CD4-positive, alpha-beta T cell treated with Interleukin-17A for 4 hours (primary cell): ENCODE data around the gene DYDC1.
"Not testable (repeated sequence)": the region's sequence is repeated elsewhere in the genome, so short reads cannot be mapped to it uniquely, and the experiment has no call there.

Source experiments
- DNase-seq: peaks from one replicate; pipeline ENCODE4 v3.0.0-alpha.2; 2020; ENCODE audit warnings: mixed read lengths

The DYDC1 gene

GRCh38 chr10:80333983-80334382, 22.6 kb downstream of the DYDC1 start:
- DNase-seq = no peak

DNA sequence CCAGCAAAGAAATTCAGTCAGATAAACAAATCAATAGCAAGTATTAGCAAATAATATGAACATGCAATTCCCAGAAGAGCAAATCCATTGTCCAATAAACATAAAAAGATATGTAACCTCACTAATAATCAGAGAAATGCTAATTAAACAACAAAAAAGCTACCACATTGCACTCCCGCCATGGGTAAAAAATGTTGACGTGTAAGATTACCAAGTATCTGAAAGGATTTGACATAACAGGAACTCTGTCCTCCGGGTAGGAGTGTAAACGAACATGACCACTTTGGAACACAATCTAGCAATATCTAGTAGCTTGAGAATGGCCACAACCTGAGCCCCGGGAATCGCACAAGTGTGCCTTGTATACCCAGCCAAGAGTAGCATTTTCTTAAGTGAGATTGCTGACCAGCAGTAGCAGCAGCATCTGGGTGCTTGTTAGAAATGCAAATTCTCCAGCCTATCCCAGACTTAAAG, 31.6 kb downstream of the DYDC1 start:
- no peak for DNase-seq

GRCh38 chr10:80324086-80324485, 32.5 kb downstream of the DYDC1 start:
- DNase-seq = no peak

GRCh38 chr10:80323311-80323710, 33.2 kb downstream of the DYDC1 start:
- DNase-seq = no peak

- DNase-seq = no peak
These were observed 33.8 kb downstream of the DYDC1 start for GRCh38 chr10:80322711-80323110.

DNA sequence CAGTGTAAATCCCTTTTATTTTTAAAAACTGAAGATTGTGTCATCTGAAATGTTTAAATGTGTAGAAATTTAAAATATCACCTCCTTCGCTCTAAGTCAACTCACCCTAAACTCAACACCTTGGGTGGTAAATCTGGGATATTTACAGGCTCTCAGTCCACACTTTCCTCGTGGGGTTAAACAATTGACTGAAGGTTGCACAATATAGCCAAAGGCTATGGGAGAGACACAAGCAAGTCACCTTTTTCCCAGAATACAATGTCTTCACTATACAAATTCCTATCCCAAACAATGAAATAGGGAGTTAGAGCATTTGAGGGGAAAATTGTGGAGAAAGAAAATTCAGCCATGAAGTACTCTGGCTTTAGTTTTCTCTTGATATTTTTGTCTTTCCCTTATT, 34.4 kb downstream of the DYDC1 start:
- no peak for DNase-seq

GRCh38 chr10:80321183-80321582, 35.4 kb downstream of the DYDC1 start:
- no peak for DNase-seq

- no peak for DNase-seq
These were observed 36.2 kb downstream of the DYDC1 start for GRCh38 chr10:80320377-80320776.

GRCh38 chr10:80319725-80320290, 36.7 kb downstream of the DYDC1 start:
- DNase-seq = no peak

- DNase-seq = no peak
These were observed 37.2 kb downstream of the DYDC1 start for GRCh38 chr10:80319318-80319717.

GRCh38 chr10:80318742-80319141, 37.8 kb downstream of the DYDC1 start:
- no peak for DNase-seq

DNA sequence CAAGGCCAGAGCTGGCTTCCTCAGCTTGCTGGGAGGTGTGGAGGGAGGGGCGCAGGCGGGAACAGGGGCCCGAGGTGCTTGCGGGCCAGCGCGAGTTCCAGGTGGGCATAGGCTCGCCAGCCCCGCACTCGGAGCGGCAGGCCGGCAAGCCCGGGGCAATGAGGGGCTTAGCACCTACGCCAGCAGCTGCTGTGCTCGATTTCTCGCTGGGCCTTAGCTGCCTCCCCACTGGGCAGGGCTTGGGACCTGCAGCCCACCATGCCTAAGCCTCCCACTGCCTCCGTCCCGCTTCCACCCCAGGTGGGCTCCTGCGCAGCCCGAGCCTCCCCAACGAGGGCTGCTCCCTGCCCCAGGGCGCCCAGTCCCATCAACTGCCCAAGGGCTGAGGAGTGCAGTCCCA, 41.2 kb downstream of the DYDC1 start:
- no peak for DNase-seq

DNA sequence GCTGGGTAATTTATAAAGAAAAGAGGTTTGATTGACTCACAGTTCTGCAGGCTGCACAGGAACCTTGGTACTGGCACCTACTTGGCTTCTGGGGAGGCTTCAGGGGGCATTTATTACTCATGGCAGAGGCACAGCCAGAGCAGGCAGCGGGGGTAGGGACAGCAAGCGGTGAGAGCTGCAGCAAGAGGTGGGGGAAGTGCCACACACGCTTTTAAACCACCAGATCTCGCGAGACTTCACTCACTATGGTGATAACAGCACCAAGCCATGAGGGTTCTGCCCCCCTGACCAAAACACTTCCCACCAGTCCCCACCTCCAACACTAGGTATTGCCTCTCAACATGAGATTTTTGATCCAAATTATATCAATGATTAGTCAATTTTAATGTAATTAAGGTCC, 43.0 kb downstream of the DYDC1 start:
- no peak for DNase-seq

- DNase-seq = not testable (repeated sequence)
These were observed 50.6 kb downstream of the DYDC1 start for GRCh38 chr10:80305989-80306388.

DNA sequence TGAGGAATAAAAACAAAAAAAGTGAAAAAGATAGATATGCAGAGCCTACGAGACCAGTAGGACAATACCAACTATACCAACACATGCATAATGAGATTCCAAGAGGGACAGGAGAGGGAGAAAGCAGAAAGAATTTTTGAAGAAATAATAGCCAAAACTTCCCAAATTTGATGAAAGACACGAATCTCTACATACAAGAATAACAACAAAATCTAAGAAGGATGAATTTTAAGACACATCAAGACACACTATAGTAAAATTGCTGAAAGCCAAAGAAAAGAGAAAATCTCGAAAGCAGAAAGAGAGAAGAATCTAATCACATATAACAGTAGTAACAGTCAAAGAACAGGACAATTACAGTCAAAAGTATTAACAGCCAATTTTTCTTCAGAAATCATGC, 59.6 kb downstream of the DYDC1 start:
- DNase-seq = no peak

- DNase-seq = no peak
These were observed 63.8 kb downstream of the DYDC1 start for GRCh38 chr10:80292607-80293239.

DNA sequence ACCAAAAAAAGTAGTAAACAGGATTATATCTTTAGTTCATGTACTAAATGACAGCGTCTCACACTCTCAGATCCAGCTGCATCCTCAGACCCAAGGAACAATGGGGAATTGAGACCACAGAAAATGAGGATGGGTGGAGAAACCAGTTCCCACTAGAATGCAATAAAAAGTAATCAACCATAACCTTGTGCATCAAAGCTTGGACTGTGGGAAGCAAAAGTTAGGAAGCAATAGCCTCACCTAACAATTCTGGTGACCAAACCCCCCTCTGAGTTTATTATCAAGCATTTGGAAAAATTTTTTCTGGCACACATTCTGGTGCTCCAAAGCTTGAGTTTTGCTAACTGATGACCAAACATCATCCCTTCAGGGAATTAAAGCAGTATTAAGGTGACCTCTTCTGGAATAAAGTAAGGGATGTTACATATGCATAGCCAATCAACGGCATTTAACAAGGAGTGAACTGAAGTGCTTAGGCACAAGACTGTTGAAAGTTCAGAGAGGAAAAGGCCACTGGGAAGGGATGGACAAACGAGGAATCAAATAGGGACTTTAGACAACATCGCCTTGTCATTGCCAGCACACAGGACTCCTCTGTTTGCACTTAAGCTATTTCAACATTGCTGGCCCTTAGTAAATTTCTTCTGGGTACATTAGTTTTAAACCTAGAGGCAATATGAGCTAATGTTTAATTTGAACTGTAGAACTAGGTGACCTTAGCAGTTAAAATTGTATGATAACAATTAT, 65.9 kb downstream of the DYDC1 start:
- no peak for DNase-seq

- no peak for DNase-seq
These were observed 66.9 kb downstream of the DYDC1 start, which contains the start of gene MAT1A for GRCh38 chr10:80289451-80290287. MAT1A (minus strand) TSS chr10:80289658; CDS start chr10:80289423, 235 bp downstream.

GRCh38 chr10:80288849-80289248, 67.7 kb downstream of the DYDC1 start:
- DNase-seq = no peak
